Upper lobe of left lung (tissue), 6 donors: ENCODE results near the gene RAB11FIP4. TPM values are rescaled to one million over a fixed set of nuclear protein-coding genes. Genes with fewer than 3 reads are reported as not detected.

ENCODE experiments used
- ATAC-seq, 2 donors: fragments of 200-7000 bp; cut with Tn5 transposase; one replicate each; pipeline ENCODE4 v1.9.1; 2022; ENCODE audit warnings: mild to moderate bottlenecking in 2 of 2, moderate library complexity in 2 of 2; ENCODE audit not compliant: low FRiP score in 2 of 2
- DNase-seq, 2 donors: peaks; one replicate each; pipeline ENCODE4 v3.0.0-alpha.2; 2019 to 2020
- H3K27ac ChIP-seq, 4 donors: fragments of 200-600 bp; sonication (generic); one replicate each; pipeline ENCODE4 v1.5.1; 2016 to 2019
- H3K27me3 ChIP-seq, 4 donors: fragments of 200-600 bp; sonication (generic); one replicate each; pipeline ENCODE4 v1.5.1; 2017 to 2019
- H3K36me3 ChIP-seq, 4 donors: fragments of 200-600 bp; sonication (generic); one replicate each; pipeline ENCODE4 v1.5.1; 2016 to 2019
- H3K4me1 ChIP-seq, 4 donors: fragments of 200-600 bp; sonication (generic); one replicate each; pipeline ENCODE4 v1.5.1; 2018 to 2019
- H3K4me3 ChIP-seq, 4 donors: fragments of 200-600 bp; sonication (generic); one replicate each; pipeline ENCODE4 v1.5.1; 2017 to 2019; ENCODE audit warnings: mild to moderate bottlenecking in 2 of 4, moderate library complexity in 1 of 4
- H3K9me3 ChIP-seq, 4 donors: fragments of 200-600 bp; sonication (generic); one replicate each; pipeline ENCODE4 v1.5.1; 2018 to 2019
- CTCF ChIP-seq, 6 experiments: fragments of 450-650 bp in 4 of 6; fragments of 200-600 bp in 2 of 6; sonication (generic) in 2 of 6; IDR thresholded peaks; one replicate each; pipeline ENCODE4 v1.5.1; 2016 to 2019; ENCODE audit warnings: antibody characterized with exemption in 6 of 6
- EP300 ChIP-seq, 4 donors: sonication (generic); formaldehyde crosslinking; IDR thresholded peaks; one replicate each; pipeline ENCODE4 v1.5.1; 2017; ENCODE audit warnings: antibody characterized with exemption in 4 of 4, control low read depth in 2 of 4
- POLR2A ChIP-seq, 4 donors: fragments of 450-650 bp; IDR thresholded peaks; one replicate each; pipeline ENCODE4 v1.5.1; 2016 to 2017; ENCODE audit warnings: antibody characterized with exemption in 4 of 4, mild to moderate bottlenecking in 2 of 4
- POLR2AphosphoS5 ChIP-seq, 2 donors: sonication (generic); formaldehyde crosslinking; IDR thresholded peaks; one replicate each; pipeline ENCODE4 v1.5.1; 2017; ENCODE audit warnings: antibody characterized with exemption in 2 of 2
- WGBS, 2 donors: methylation state at CpG; one replicate each; pipeline ENCODE4 v1.1.5; 2017 to 2018; 5-methylcytosine and 5-hydroxymethylcytosine counted together
- total RNA-seq, 6 donors: library from RNA; depleted of rRNA in 4 of 6; stranded (reverse); fragments of >200 nt in 4 of 6; gene quantifications; one replicate each; pipeline versions ENCODE4 v1.1.0 to v1.2.1, GENCODE V29; 2016 to 2021
- donor health status: DM: no; HTN: no; CAD: no; lungs with moderate emphysema.
- donor health status: DM: no; HTN: yes; CAD: no; lungs with severe emphysema.

The RAB11FIP4 gene
- total RNA-seq, 6 donors from 2014 or later: 15.2 to 36.1 (median 23.3) TPM

- Histone ChIP-seq H3K27me3 (no peaks in the 10 kb centered on the region), H3K9me3 (no peaks in the 10 kb centered on the region), H3K4me3 (no peak overlapping the region), H3K27ac (no peak overlapping the region), H3K4me1 (peaks cover 11 to 24% (median 21%) of the 10 kb centered on the region in 4 donors), H3K36me3 (peaks cover 0 to 6% (median 0%) of the 10 kb centered on the region in 4 donors)
- WGBS, 2 donors: 84 to 92% methylated on average over 6 of the region's 6 CpGs
- ATAC-seq (no peak), DNase-seq (no peak)
- TF ChIP-seq POLR2A (IDR thresholded peaks at IDR 0.05): no peak
- TF ChIP-seq EP300 (IDR thresholded peaks at IDR 0.05): no peak
- no peak for TF ChIP-seq POLR2AphosphoS5 (IDR thresholded peaks at IDR 0.05)
- TF ChIP-seq CTCF (IDR thresholded peaks at IDR 0.05): no peak
Observed at GRCh38 chr17:31573047-31573446, 181.6 kb downstream of the RAB11FIP4 start.

GRCh38 chr17:31573861-31574260 lies 182.4 kb downstream of the RAB11FIP4 start:
- ATAC-seq (no peak), DNase-seq (no peak)
- Histone ChIP-seq H3K27me3 (no peaks in the 10 kb centered on the region), H3K36me3 (peaks cover 0 to 6% (median 0%) of the 10 kb centered on the region in 4 donors), H3K27ac (no peak overlapping the region), H3K4me1 (peaks cover 7 to 20% (median 17%) of the 10 kb centered on the region in 4 donors), H3K9me3 (no peaks in the 10 kb centered on the region), H3K4me3 (no peak overlapping the region)
- WGBS, 2 donors: 77 to 83% methylated on average over 4 of the region's 6 CpGs
- no peak for TF ChIP-seq EP300 (IDR thresholded peaks at IDR 0.05)
- no peak for TF ChIP-seq POLR2AphosphoS5 (IDR thresholded peaks at IDR 0.05)
- no peak for TF ChIP-seq CTCF (IDR thresholded peaks at IDR 0.05)
- no peak for TF ChIP-seq POLR2A (IDR thresholded peaks at IDR 0.05)

- no peak for DNase-seq
- no peak for ATAC-seq
- WGBS, 2 donors: 93 to 96% methylated on average over 10 of the region's 10 CpGs
- Histone ChIP-seq H3K4me1 (peaks cover 11 to 26% (median 21%) of the 10 kb centered on the region in 4 donors), H3K36me3 (peaks cover 0 to 6% (median 0%) of the 10 kb centered on the region in 4 donors), H3K27ac (no peak overlapping the region), H3K27me3 (no peaks in the 10 kb centered on the region), H3K4me3 (no peak overlapping the region), H3K9me3 (no peaks in the 10 kb centered on the region)
- TF ChIP-seq CTCF (IDR thresholded peaks at IDR 0.05) (no peak), POLR2AphosphoS5 (IDR thresholded peaks at IDR 0.05) (no peak), POLR2A (IDR thresholded peaks at IDR 0.05) (no peak), EP300 (IDR thresholded peaks at IDR 0.05) (no peak)
Observed at GRCh38 chr17:31574458-31574857, 183.0 kb downstream of the RAB11FIP4 start.

GRCh38 chr17:31575043-31575442 lies 183.6 kb downstream of the RAB11FIP4 start:
- Histone ChIP-seq H3K9me3 (no peaks in the 10 kb centered on the region), H3K4me3 (no peak overlapping the region), H3K27me3 (no peaks in the 10 kb centered on the region), H3K27ac (no peak overlapping the region), H3K4me1 (peaks cover 15 to 32% (median 26%) of the 10 kb centered on the region in 4 donors), H3K36me3 (peaks cover 0 to 6% (median 0%) of the 10 kb centered on the region in 4 donors)
- DNase-seq: peak in 1 of 2 donors; percentile 53
- WGBS, 2 donors: 85 to 95% methylated on average over 10 to 13 of the region's 13 CpGs
- TF ChIP-seq POLR2A (IDR thresholded peaks at IDR 0.05) (no peak), EP300 (IDR thresholded peaks at IDR 0.05) (no peak)
- ATAC-seq: no peak

GRCh38 chr17:31579265-31579664 lies 187.8 kb downstream of the RAB11FIP4 start:
- no peak for ATAC-seq
- no peaks in the 10 kb centered on the region for H3K27me3 ChIP-seq
- DNase-seq: no peak
- WGBS, 2 donors: 52 to 80% methylated on average over 2 to 4 of the region's 4 CpGs
- peaks cover 0 to 6% (median 0%) of the 10 kb centered on the region in 4 donors for H3K36me3 ChIP-seq
- H3K4me3 ChIP-seq: no peak overlapping the region
- peak overlapping the region in 2 of 4 donors; percentile 50 to 87 for H3K27ac ChIP-seq
- H3K9me3 ChIP-seq: no peaks in the 10 kb centered on the region
- peaks cover 36 to 44% (median 38%) of the 10 kb centered on the region in 4 donors for H3K4me1 ChIP-seq
- TF ChIP-seq EP300 (IDR thresholded peaks at IDR 0.05): no peak
- TF ChIP-seq CTCF (IDR thresholded peaks at IDR 0.05): no peak
- no peak for TF ChIP-seq POLR2AphosphoS5 (IDR thresholded peaks at IDR 0.05)
- TF ChIP-seq POLR2A (IDR thresholded peaks at IDR 0.05): no peak
